Measurements from ENCODE around the gene LTBR.

DNA sequence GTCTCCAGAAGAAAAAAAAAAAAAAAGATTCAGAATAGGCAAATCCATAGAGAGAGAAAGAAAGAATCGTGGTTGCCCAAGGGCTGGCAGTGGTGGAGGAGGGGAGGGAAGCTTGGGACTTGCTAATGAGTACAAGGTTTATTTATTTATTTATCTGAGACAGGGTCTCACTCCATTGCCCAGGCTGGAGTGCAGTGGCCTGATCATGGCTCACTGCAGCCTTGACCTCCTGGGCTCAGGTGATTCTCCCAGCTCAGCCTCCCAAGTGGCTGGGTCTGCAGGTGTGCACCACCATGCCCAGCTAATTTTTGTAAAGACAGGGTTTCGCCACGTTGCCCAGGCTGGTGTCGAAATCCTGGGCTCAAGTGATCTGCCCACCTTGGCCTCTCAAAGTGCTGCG is 32.3 kb upstream of the LTBR start:
- TF ChIP-seq, protein P1, sequence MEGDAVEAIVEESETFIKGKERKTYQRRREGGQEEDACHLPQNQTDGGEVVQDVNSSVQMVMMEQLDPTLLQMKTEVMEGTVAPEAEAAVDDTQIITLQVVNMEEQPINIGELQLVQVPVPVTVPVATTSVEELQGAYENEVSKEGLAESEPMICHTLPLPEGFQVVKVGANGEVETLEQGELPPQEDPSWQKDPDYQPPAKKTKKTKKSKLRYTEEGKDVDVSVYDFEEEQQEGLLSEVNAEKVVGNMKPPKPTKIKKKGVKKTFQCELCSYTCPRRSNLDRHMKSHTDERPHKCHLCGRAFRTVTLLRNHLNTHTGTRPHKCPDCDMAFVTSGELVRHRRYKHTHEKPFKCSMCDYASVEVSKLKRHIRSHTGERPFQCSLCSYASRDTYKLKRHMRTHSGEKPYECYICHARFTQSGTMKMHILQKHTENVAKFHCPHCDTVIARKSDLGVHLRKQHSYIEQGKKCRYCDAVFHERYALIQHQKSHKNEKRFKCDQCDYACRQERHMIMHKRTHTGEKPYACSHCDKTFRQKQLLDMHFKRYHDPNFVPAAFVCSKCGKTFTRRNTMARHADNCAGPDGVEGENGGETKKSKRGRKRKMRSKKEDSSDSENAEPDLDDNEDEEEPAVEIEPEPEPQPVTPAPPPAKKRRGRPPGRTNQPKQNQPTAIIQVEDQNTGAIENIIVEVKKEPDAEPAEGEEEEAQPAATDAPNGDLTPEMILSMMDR (IDR thresholded peaks at IDR 0.05; ENCODE audit: poor library complexity, severe bottlenecking), result no peak
- TF ChIP-seq EZH2 (IDR thresholded peaks at IDR 0.05; ENCODE audit: borderline replicate concordance, insufficient read depth, low read length, poor library complexity, severe bottlenecking) (no peak), POLR2AphosphoS5 (IDR thresholded peaks at IDR 0.05) (no peak), TAF1 (IDR thresholded peaks at IDR 0.05; ENCODE audit: low read depth) (no peak), MXI1 (conservative IDR thresholded peaks at IDR 0.05; ENCODE audit: poor library complexity, severe bottlenecking) (no peak), EP300 (conservative IDR thresholded peaks at IDR 0.05; ENCODE audit: poor library complexity, severe bottlenecking) (no peak), RAD21 (conservative IDR thresholded peaks at IDR 0.05) (no peak), SMC3 (conservative IDR thresholded peaks at IDR 0.05; ENCODE audit: poor library complexity) (no peak)
- TF ChIP-seq, protein P2, sequence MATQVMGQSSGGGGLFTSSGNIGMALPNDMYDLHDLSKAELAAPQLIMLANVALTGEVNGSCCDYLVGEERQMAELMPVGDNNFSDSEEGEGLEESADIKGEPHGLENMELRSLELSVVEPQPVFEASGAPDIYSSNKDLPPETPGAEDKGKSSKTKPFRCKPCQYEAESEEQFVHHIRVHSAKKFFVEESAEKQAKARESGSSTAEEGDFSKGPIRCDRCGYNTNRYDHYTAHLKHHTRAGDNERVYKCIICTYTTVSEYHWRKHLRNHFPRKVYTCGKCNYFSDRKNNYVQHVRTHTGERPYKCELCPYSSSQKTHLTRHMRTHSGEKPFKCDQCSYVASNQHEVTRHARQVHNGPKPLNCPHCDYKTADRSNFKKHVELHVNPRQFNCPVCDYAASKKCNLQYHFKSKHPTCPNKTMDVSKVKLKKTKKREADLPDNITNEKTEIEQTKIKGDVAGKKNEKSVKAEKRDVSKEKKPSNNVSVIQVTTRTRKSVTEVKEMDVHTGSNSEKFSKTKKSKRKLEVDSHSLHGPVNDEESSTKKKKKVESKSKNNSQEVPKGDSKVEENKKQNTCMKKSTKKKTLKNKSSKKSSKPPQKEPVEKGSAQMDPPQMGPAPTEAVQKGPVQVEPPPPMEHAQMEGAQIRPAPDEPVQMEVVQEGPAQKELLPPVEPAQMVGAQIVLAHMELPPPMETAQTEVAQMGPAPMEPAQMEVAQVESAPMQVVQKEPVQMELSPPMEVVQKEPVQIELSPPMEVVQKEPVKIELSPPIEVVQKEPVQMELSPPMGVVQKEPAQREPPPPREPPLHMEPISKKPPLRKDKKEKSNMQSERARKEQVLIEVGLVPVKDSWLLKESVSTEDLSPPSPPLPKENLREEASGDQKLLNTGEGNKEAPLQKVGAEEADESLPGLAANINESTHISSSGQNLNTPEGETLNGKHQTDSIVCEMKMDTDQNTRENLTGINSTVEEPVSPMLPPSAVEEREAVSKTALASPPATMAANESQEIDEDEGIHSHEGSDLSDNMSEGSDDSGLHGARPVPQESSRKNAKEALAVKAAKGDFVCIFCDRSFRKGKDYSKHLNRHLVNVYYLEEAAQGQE (IDR thresholded peaks at IDR 0.05; ENCODE audit: borderline replicate concordance), result no peak
